ENCODE measurements around the gene EHBP1.

GRCh38 chr2:63008838-63009237 is 303.3 kb downstream of the EHBP1 start:
- TF ChIP-seq POLR2AphosphoS5 (IDR thresholded peaks at IDR 0.05; ENCODE audit: low read depth, low read length) (no peak), CTCF (IDR thresholded peaks at IDR 0.05) (no peak), RAD21 (IDR thresholded peaks at IDR 0.05; ENCODE audit: low read length) (no peak), USF2 (IDR thresholded peaks at IDR 0.05; ENCODE audit: borderline replicate concordance, low read depth, low read length) (no peak), RCOR1 (IDR thresholded peaks at IDR 0.05; ENCODE audit: low read length) (no peak), YY1 (IDR thresholded peaks at IDR 0.05; ENCODE audit: low read depth) (no peak)
